PC-3 (cell line): Measurements from ENCODE around the gene CHKA. TPM values are rescaled to one million over a fixed set of nuclear protein-coding genes. Genes with fewer than 3 reads are reported as not detected.
A peak's percentile ranks its signal among the peaks of the same experiment; 100 is the strongest.

ENCODE experiments used
- ATAC-seq: fragments of 200-7000 bp; cut with Tn5 transposase; 2 replicates; pipeline ENCODE4 v1.9.1; 2020; ENCODE audit warnings: mild to moderate bottlenecking, moderate library complexity
- BruUV-seq: library from RNA; stranded (reverse); fragments of 400-500 nt; replicated peaks from 2 replicates; lab custom pipeline; 2021; lab: Mats Ljungman, UMichigan
- CTCF ChIA-PET: fragments of 300-600 bp; sonication (Branson Sonifier 250); formaldehyde crosslinking; loops from one replicate; lab custom pipeline; 2022; ENCODE audit warnings: antibody characterized with exemption; lab: Charles Lee
- POLR2A ChIA-PET: fragments of 300-600 bp; sonication (Branson Sonifier 250); formaldehyde crosslinking; loops from one replicate; lab custom pipeline; 2022; ENCODE audit warnings: antibody characterized with exemption; ENCODE audit not compliant: unreplicated experiment; lab: Charles Lee
- DNase-seq: peaks from one replicate; pipeline ENCODE4 v3.0.0-alpha.2; 2015
- H2AFZ ChIP-seq: fragments of 300-600 bp; sonication (generic); 2 replicates; pipeline ENCODE4 v1.6.0; 2016; ENCODE audit warnings: antibody characterized with exemption, low read length
- H3F3A ChIP-seq: fragments of 300-600 bp; sonication (generic); one replicate; pipeline ENCODE4 v1.6.0; 2017; ENCODE audit warnings: antibody characterized with exemption, low read length, control low read depth, mild to moderate bottlenecking; ENCODE audit not compliant: unreplicated experiment
- H3K27ac ChIP-seq: fragments of 300-600 bp; sonication (generic); 2 replicates; pipeline ENCODE4 v1.5.1; 2016; ENCODE audit warnings: mild to moderate bottlenecking, low read length
- H3K27me3 ChIP-seq: fragments of 300-600 bp; sonication (generic); 2 replicates; pipeline ENCODE4 v1.6.1; 2016; ENCODE audit warnings: low read length, mixed read lengths
- H3K36me3 ChIP-seq: fragments of 300-600 bp; sonication (generic); 2 replicates; pipeline ENCODE4 v1.6.1; 2016; ENCODE audit warnings: low read depth, mixed run types, low read length, mixed read lengths
- H3K4me1 ChIP-seq: fragments of 300-600 bp; sonication (generic); 2 replicates; pipeline ENCODE4 v1.5.1; 2016; ENCODE audit warnings: low read length; ENCODE audit not compliant: insufficient read depth
- H3K4me2 ChIP-seq: fragments of 300-600 bp; sonication (generic); 2 replicates; pipeline ENCODE4 v1.6.0; 2016; ENCODE audit warnings: low read length
- H3K4me3 ChIP-seq: fragments of 300-600 bp; sonication (generic); 2 replicates; pipeline ENCODE4 v1.5.1; 2016; ENCODE audit warnings: mild to moderate bottlenecking, low read length, mixed read lengths
- H3K79me2 ChIP-seq: fragments of 300-600 bp; sonication (generic); 2 replicates; pipeline ENCODE4 v1.6.1; 2017; ENCODE audit warnings: low read length, mixed read lengths
- H3K9ac ChIP-seq: fragments of 300-600 bp; sonication (generic); 2 replicates; pipeline ENCODE4 v1.6.0; 2016; ENCODE audit warnings: mild to moderate bottlenecking, low read length
- H3K9me2 ChIP-seq: fragments of 300-600 bp; sonication (generic); replicated peaks from 2 replicates; pipeline ENCODE4 v1.6.1; 2016; ENCODE audit warnings: mixed run types, low read length, mixed read lengths
- H3K9me3 ChIP-seq: fragments of 300-600 bp; sonication (generic); 2 replicates; pipeline ENCODE4 v1.6.1; 2016; ENCODE audit warnings: low read length, mixed read lengths
- H4K20me1 ChIP-seq: fragments of 300-600 bp; sonication (generic); 2 replicates; pipeline ENCODE4 v1.6.1; 2016; ENCODE audit warnings: low read length, mixed read lengths
- EZH2 ChIP-seq: fragments of 300-600 bp; sonication (generic); IDR thresholded peaks from one replicate; pipeline ENCODE4 v1.6.1; 2017; ENCODE audit warnings: antibody characterized with exemption, mild to moderate bottlenecking, low read length; ENCODE audit not compliant: unreplicated experiment
- EZH2phosphoT487 ChIP-seq: fragments of 300-600 bp; sonication (generic); IDR thresholded peaks from 2 replicates; pipeline ENCODE4 v1.6.1; 2018; ENCODE audit warnings: mild to moderate bottlenecking, antibody characterized with exemption, low read length, borderline replicate concordance
- intact Hi-C: fragments of 100-400 bp; cut with micrococcal nuclease; formaldehyde crosslinking; loops from 2 replicates; pipeline ENCODE4 v1.9.0; 2023
- total RNA-seq: library from RNA; depleted of rRNA; stranded (reverse); fragments of >200 nt; gene quantifications from 2 replicates; pipeline ENCODE4 v1.2.3, GENCODE V29; 2014
- TF ChIP-seq, protein P1 (sequence below): fragments of 300-600 bp; sonication (generic); conservative IDR thresholded peaks from 2 replicates; pipeline ENCODE4 v1.5.1; 2017; ENCODE audit warnings: antibody characterized with exemption, low read depth, mild to moderate bottlenecking, low read length

The CHKA gene
- total RNA-seq, 1 experiment from 2014 or later, result 57.5 TPM

DNA sequence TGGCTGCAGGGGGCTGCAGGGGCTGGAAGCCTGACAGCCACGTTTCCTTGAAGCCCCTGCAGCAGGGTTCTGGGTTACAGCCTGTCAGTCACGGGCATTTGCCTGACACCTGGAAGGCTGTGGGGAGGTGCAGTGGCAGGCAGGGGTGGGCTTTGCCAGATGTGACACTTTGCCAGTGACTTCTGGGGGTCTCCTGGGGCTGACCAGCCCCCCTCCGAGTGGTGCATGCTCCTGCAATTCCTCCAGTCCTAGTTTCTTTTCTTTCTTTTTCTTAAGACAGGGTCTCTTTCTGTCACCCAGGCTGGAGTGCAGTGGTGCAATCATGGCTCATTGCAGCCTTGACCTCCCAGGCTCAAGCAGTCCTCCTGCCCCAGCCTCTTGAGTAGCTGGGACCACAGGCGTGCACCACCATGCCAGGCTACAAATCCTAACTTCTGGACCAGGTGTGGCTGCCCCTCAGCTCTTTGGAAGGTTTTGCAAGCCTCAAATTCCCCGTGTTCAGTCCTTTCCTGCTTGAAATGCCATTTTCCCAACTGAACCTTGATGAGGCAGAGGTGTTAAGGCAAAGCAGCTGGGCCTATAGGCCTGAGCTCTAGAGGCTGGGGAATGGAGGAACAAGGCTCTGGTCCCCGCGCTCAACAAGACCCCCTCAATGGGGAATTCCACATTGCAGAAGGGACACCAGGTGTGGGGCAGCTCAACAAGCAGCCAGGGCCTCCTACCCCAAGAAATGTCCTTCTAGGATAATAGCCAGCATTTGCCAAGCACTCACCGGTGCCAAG, 20.2 kb upstream of the CHKA start:
- no TSS peak for BruUV-seq
- Histone ChIP-seq H3K9me3 (no peaks in the 10 kb centered on the region), H2AFZ (no peak overlapping the region), H3K27me3 (no peaks in the 10 kb centered on the region), H3K4me1 (peaks cover 23% of the 10 kb centered on the region), H3K9me2 (no peaks in the 10 kb centered on the region), H3F3A (no peaks in the 10 kb centered on the region), H3K4me3 (no peak overlapping the region), H3K4me2 (peak overlapping the region; percentile 12; the same call in 1 of the 2 replicates), H3K79me2 (no peaks in the 10 kb centered on the region), H3K9ac (no peak overlapping the region), H3K27ac (no peak overlapping the region), H3K36me3 (no peaks in the 10 kb centered on the region), H4K20me1 (no peaks in the 10 kb centered on the region)
- ATAC-seq (no peak), DNase-seq (no peak)
- POLR2A ChIA-PET, result no interaction called here
- CTCF ChIA-PET, result no interaction called here
- TF ChIP-seq, protein P1, sequence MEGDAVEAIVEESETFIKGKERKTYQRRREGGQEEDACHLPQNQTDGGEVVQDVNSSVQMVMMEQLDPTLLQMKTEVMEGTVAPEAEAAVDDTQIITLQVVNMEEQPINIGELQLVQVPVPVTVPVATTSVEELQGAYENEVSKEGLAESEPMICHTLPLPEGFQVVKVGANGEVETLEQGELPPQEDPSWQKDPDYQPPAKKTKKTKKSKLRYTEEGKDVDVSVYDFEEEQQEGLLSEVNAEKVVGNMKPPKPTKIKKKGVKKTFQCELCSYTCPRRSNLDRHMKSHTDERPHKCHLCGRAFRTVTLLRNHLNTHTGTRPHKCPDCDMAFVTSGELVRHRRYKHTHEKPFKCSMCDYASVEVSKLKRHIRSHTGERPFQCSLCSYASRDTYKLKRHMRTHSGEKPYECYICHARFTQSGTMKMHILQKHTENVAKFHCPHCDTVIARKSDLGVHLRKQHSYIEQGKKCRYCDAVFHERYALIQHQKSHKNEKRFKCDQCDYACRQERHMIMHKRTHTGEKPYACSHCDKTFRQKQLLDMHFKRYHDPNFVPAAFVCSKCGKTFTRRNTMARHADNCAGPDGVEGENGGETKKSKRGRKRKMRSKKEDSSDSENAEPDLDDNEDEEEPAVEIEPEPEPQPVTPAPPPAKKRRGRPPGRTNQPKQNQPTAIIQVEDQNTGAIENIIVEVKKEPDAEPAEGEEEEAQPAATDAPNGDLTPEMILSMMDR, result no peak
- TF ChIP-seq EZH2phosphoT487, result no peak
- TF ChIP-seq EZH2, result no peak
- intact Hi-C loops, result no loop called here

DNA sequence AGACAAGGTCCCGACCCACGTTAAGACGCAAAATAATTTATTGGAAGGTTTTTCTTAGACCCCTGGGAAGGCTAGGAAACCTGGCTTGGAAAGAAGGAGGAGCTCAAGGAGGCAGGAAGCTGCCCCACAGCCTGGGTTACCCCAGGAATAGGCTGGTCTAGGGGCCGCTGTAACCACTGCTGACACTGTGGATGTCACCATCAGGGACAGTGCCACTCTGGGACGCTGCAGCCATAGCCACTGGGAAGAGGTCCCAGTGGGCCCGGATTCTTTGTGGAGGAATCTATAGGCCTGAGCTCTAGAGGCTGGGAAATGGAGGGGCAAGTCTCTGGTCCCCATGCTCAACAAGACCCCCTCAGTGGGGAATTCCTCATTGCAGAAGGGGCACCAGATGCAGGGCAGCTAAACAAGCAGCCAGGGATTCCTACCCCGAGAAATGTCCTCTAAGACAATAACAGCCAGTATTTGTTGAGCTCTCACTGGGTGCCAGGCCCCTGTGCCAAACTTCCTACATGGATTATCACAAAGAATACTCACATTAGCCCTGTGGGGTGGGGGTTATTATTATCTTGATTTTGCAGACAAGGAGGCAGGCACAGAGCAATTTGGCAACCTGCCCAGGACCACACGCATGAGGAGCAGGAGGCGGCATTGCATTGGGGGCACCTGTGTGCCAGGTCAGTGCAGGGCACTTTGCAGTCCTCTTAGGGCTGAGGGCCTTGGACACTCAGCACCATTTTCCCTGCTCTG, 19.5 kb upstream of the CHKA start:
- Histone ChIP-seq H2AFZ (no peak overlapping the region), H3K9ac (no peak overlapping the region), H3F3A (no peaks in the 10 kb centered on the region), H3K4me2 (no peak overlapping the region), H3K9me3 (no peaks in the 10 kb centered on the region), H3K36me3 (no peaks in the 10 kb centered on the region), H3K27ac (no peak overlapping the region), H3K9me2 (no peaks in the 10 kb centered on the region), H3K4me3 (no peak overlapping the region), H4K20me1 (no peaks in the 10 kb centered on the region), H3K4me1 (peaks cover 18% of the 10 kb centered on the region), H3K27me3 (no peaks in the 10 kb centered on the region), H3K79me2 (no peaks in the 10 kb centered on the region)
- DNase-seq, result no peak
- intact Hi-C loops, result no loop called here
- ChIA-PET POLR2A (no interaction called here), CTCF (no interaction called here)
- ATAC-seq, result no peak
- TF ChIP-seq EZH2phosphoT487, result no peak
- no peak for TF ChIP-seq EZH2
- TF ChIP-seq, protein P1, result no peak
- no TSS peak for BruUV-seq
